ENCODE measurements around the gene CATSPERE.

DNA sequence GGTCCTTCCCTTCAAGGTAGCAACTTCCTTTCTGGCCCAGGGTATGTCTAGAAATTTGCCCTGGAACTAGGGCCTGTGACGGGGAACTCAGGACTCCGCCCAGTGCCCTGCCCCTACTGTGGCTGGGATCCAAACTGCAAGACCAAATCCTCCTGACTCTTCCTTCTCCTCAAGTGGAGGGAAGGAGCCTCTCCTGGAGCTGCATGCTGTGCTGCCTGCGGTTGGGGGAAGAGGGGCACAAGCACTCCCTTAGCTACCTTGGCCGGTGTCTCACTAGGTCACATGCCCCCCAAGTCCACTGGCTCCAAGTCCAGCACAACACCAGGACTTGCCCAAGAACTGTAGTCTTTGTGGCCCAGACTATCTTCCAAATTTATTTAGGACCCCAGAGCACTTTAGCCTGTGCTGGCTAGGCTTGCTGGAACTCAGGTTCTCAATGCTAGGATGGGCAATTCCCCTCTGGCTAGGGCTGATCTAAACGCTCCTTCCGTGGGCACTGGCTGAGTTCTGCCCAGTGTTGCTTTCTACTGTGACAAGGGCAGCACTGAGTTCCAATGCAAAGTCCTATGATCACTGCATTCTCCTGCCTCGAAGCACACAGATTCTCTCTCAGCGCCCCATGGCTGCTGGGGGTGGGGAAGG, 21.6 kb upstream of the CATSPERE start:
- TF ChIP-seq POLR2A (IDR thresholded peaks at IDR 0.05; ENCODE audit: extremely low read depth, insufficient read length), result no peak
- no peak for TF ChIP-seq CTCF (IDR thresholded peaks at IDR 0.05; ENCODE audit: low read depth, low read length)
